ENCODE measurements around the gene ARHGAP22.

Gene ARHGAP22

GRCh38 chr10:48514916-48515315 lies 90.0 kb downstream of the ARHGAP22 start:
- H3K27ac ChIP-seq = no peak overlapping the region
- no peak for TF ChIP-seq CTCF (IDR thresholded peaks at IDR 0.05)
- no peak for TF ChIP-seq ZFX (IDR thresholded peaks at IDR 0.05; ENCODE audit: borderline replicate concordance)

GRCh38 chr10:48514255-48514654 lies 90.6 kb downstream of the ARHGAP22 start:
- no peak overlapping the region for H3K27ac ChIP-seq
- TF ChIP-seq ZFX (IDR thresholded peaks at IDR 0.05; ENCODE audit: borderline replicate concordance) (no peak), CTCF (IDR thresholded peaks at IDR 0.05) (no peak)

DNA sequence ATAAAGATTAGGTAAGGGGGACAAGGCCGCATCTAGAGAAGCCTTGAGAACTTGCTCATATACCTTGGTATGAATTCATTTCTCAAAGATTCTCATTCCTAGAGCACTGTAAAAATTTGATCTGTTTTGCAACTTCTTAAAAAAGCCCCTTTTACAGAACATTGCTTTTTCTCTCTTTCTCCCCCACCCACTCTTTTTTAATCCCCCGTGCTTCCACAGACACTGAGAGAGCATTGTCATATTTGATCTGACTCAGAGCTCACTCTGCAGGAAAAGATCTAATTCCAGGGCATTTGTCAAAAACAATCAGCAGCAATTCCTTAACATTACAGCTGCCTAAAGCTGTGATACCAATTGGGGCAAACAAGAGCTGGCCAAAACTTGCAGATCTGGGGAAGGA lies 92.0 kb downstream of the ARHGAP22 start:
- TF ChIP-seq CTCF (IDR thresholded peaks at IDR 0.05) (no peak), ZFX (IDR thresholded peaks at IDR 0.05; ENCODE audit: borderline replicate concordance) (no peak)
- H3K27ac ChIP-seq = no peak overlapping the region

- no peak for TF ChIP-seq CTCF (IDR thresholded peaks at IDR 0.05)
- no peak for TF ChIP-seq ZFX (IDR thresholded peaks at IDR 0.05; ENCODE audit: borderline replicate concordance)
- H3K27ac ChIP-seq = no peak overlapping the region
Observed at GRCh38 chr10:48511875-48512231, 93.0 kb downstream of the ARHGAP22 start.

DNA sequence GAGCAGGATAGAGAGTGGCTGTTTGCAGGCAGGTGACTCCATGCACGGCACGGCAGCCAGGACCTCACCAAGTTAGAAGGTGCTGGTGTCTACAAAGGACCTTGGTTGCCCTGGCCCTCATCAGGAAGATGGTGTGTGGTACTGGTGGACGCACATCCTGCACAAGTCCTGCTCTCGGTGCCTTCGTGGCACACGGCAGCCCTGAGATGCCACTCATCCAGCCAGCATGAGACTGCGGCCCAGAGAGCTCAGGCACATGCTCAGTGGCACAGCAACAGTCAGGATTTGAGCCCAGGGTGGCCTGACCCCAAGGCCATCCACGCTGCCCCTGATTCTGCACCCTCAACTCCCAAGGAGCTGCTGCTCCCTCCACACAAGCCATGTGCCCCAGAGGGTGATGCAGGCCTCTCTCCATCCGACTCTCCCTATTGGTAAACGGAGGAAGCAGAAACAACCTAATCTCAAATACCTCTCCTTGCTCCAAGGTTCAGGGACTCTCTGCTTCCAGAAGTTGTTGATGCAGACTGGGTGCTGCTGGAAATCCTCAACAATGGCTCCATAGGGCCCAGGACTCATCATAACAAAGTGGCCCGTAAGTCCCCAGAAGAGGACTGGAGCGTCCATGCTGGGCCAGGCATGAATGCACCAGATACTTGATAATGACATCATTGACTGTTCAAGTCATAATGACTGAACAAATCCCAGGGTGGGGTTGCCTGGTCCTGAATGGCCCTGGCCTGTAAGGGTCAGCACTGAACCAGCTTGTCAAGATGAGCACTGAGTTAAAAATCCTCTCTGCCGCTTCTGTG lies 93.6 kb downstream of the ARHGAP22 start:
- TF ChIP-seq CTCF (IDR thresholded peaks at IDR 0.05) (no peak), ZFX (IDR thresholded peaks at IDR 0.05; ENCODE audit: borderline replicate concordance) (no peak)

DNA sequence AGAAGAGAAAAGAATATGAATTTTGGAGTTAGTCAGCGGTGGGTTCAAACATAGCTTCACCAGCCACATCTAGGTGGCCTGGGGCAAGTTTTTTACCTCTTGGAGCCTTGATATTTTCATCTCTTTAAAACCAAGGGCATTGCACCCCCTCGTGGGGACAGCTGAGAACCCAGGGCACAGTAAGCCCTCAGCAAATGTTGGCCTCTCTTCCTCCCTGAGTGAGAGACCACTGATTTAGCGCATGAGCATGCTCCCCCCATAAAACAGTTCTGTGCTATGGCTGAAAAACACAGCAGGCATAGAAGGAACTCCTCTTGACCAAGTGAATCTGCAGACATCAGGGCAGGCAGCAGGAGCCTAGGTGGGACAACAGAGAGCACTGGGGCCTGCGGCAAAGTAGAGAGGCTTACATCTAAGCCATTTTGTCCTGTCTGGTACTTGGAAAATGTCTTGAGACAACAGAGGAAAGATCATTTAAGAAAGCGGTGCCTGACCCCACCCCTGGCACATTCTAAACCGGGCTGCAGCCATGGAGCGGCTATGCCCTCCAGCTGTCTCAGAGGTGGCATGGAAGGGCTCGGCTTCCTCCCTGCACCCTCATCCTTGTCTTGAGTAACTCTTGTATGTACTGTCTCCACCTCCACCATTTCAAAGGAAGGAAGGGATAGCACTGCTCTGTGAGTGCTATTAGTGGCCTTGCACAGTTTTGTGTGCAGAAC lies 94.7 kb downstream of the ARHGAP22 start:
- peak; percentile 20 for TF ChIP-seq CTCF (IDR thresholded peaks at IDR 0.05)
- TF ChIP-seq ZFX (IDR thresholded peaks at IDR 0.05; ENCODE audit: borderline replicate concordance) = no peak
- H3K27ac ChIP-seq = no peak overlapping the region

More for the DNA sequence above, 93.6 kb downstream of the ARHGAP22 start:
- H3K27ac ChIP-seq = no peak overlapping the region
